ENCODE results near the gene TMX3.

TMX3 gene, protein sequence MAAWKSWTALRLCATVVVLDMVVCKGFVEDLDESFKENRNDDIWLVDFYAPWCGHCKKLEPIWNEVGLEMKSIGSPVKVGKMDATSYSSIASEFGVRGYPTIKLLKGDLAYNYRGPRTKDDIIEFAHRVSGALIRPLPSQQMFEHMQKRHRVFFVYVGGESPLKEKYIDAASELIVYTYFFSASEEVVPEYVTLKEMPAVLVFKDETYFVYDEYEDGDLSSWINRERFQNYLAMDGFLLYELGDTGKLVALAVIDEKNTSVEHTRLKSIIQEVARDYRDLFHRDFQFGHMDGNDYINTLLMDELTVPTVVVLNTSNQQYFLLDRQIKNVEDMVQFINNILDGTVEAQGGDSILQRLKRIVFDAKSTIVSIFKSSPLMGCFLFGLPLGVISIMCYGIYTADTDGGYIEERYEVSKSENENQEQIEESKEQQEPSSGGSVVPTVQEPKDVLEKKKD

DNA sequence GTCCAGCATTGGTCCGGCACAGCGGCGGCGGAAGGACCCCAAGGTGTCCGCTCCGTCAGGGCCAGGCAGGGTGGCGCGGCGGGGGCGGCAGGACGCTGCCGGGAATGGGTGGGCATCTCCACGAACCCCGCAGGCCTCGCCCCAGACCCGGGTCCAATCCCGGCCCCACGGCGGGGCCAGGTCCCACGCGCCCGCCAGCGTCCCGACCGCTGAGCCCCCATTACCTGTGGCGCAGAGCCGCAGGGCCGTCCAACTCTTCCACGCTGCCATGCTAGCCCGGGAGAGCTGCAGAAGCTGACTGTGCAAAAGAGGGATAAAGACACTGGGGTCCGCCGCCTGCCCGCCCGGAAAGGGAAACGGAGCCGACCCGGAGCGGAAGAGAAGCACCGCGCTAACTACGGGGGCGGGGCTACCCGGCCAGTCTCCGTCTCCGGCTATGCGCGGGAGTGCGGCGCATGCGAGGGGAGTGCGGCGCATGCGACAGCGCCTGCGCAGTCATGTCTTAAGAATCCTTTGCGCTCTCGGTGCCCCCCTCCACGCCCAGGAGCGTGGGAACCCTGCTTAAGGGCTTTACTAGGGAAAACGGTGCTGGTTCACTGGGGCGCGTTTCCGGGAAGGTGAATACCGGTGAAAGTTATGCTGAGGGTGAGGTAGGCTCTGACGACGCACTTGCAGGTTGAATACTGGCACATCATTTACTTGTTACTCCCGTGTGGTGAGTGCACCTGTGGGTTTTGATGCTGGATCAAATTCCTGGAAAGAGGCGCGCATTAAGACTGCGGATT is at the start of gene TMX3:
Gene TMX3 (minus strand): TSS at position 397 of the 785 bp plus-strand sequence. CDS start 127 bp downstream, at position 270.
- peak; percentile 100 for DNase-seq (ENCODE audit: low spot score)

DNA sequence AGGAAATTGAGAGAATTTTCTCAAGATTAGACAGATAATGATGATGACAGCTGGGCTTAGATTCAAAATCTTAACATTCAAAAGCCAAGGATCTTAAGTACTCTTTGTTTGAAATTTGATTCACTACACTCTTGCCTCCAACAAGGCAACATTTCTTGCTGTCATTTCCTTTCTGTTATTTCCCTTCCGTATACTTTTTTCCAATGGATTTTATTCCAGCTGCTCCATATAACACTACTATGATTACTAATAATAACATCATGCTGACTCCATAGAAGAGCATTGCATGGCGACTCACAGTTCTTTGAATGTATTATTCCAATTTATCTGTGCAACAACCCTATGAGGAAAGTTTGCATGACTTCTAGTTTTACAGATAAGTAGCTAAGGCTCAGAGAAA is 49.1 kb upstream of the TMX3 start:
- DNase-seq (ENCODE audit: low spot score), result no peak

DNA sequence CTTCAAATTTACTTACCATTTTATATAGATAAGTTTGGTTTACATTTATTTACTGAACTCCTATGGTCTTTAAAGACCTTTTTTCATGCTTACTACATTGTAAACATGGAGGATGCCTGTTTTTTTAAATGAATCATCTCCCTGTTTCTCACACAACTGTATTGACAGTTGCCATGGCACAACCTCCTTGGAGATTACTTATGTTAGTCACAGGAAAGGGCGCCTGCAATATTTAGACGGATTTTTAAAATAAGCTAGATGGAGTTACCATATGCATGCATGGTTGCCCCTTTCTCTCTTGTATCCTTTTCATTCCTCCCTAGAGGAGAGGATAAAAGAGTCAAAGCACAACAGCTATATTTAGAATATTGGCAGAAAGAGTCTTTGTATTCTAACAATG is 48.2 kb upstream of the TMX3 start:
- no peak for DNase-seq (ENCODE audit: low spot score)

GRCh38 chr18:68759308-68759707 is 44.4 kb upstream of the TMX3 start:
- DNase-seq (ENCODE audit: low spot score), result no peak

GRCh38 chr18:68757126-68757525 is 42.2 kb upstream of the TMX3 start:
- no peak for DNase-seq (ENCODE audit: low spot score)

- no peak for DNase-seq (ENCODE audit: low spot score)
Observed at GRCh38 chr18:68742206-68742605, 27.3 kb upstream of the TMX3 start.

DNA sequence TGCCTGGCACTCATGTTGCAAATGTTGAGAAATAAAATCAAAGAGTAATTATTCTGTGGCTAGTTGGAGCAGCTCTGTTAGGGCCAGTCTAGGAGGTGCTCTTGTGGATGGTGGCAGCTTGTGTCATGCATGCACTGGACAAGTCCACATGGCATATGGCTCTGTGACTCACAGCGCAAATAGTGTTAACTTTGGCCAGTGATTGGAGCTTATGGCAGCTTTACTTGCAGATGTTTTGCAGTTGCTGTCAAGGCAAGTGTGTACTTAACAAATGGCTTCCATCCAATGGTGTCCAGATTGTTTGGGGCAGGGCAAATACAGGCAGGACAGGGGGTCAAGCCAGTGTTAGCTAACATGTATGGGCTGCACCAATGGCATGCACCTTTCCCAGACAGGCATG is 26.1 kb upstream of the TMX3 start:
- peak; percentile 35 for DNase-seq (ENCODE audit: low spot score)

DNA sequence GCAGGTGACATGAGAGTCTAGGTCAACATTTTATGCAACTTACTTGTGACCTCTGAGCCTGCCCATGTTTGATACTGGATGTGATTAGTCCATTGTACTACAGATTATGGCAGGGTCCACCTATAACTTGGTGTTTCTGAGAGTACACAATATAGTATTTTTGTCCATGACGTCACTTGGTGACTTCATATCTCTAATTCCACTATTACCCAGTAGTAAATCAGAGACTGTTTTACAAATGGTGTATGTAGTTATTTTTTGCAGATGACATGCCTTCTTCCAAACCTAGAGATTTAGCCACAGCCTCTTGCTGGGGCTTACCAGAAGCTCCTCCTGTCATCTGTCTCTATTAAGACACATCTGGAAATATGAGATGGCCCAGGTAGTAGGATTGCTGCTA is 24.6 kb upstream of the TMX3 start:
- no peak for DNase-seq (ENCODE audit: low spot score)

- DNase-seq (ENCODE audit: low spot score), result no peak
Observed at GRCh38 chr18:68738564-68738963, 23.7 kb upstream of the TMX3 start.

DNA sequence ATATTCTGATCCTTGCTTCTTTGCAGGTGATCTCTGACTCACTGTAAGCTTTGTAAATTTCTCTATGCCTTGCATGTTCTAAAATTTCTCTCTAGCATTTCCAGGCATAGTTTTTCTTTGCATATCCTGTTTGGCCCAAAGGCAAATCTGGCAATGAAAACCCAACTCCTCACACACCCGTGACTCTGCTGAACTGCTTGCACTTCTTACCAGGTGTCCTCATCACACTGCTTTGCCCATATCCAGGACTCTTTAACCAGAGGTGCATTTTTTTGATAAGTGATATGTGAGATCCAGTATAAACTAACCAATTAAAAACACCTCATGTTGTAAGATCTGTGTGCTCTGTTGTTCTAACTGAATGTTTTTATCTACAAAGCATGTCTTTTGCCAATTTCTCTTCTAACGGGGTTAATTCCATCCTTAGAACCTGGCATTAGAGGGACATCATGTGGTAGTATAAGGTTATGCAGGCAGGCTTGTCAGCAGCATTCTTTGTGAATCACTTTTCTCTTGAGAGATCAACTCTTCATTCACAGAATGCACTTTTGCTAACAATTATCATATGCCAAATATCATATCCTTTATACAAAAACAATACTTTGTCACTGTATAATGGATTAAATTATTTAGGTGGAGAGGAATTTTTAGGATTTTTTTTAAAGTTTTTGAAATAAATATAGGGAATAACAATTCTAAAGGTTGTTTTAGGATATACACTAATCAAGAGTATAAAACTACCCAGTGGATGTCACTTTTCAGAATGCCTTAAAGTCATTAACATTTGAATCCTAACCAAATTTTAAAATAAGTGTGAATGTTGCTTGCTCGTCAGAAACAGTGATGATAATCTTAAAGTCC is 20.8 kb upstream of the TMX3 start:
- DNase-seq (ENCODE audit: low spot score), result peak; percentile 73

DNA sequence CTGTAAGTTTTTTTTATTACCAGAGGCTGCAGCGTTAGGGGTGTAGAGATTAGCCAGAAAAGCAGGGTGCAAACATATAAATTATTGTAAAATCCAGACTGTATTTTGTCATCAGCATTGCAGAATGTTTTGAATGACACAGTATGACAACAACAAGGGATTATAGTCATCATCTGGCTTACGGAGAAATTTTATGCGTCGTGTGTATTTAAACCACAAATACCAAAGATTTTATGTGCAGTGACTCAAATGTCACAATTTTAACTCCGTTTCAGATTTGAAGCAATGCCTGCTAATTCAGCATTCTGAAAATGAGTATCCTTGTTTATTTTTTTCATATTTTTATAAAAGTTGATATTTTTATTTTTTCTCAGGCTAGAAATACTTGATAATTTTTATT is 19.4 kb upstream of the TMX3 start:
- DNase-seq (ENCODE audit: low spot score), result peak; percentile 62

DNA sequence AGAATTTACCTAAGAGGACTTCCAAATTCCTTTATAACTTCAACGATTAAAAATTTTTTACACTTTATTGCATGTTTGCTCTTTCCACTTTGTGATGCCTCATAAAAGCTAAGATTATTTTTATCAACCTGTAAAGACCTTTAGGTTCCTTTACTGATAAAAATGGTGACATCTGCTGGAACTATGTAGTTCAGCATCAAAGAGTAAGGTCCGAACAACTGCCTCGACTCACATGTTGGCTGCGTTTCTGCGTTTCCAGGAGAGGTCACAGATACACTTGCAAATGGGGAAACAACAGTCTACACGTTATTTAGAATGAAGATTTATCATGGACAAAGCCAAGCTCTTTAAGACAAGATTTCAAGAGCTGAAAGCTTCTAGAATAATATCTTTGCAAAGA is 18.8 kb upstream of the TMX3 start:
- DNase-seq (ENCODE audit: low spot score), result no peak

- DNase-seq (ENCODE audit: low spot score), result no peak
Observed at GRCh38 chr18:68728081-68728700, 13.3 kb upstream of the TMX3 start.

- no peak for DNase-seq (ENCODE audit: low spot score)
Observed at GRCh38 chr18:68727506-68727905, 12.6 kb upstream of the TMX3 start.

- DNase-seq (ENCODE audit: low spot score), result no peak
Observed at GRCh38 chr18:68725346-68725745, 10.4 kb upstream of the TMX3 start.

- DNase-seq (ENCODE audit: low spot score), result no peak
Observed at GRCh38 chr18:68724021-68724420, 9.1 kb upstream of the TMX3 start.

GRCh38 chr18:68723539-68723938 is 8.6 kb upstream of the TMX3 start:
- DNase-seq (ENCODE audit: low spot score), result no peak

DNA sequence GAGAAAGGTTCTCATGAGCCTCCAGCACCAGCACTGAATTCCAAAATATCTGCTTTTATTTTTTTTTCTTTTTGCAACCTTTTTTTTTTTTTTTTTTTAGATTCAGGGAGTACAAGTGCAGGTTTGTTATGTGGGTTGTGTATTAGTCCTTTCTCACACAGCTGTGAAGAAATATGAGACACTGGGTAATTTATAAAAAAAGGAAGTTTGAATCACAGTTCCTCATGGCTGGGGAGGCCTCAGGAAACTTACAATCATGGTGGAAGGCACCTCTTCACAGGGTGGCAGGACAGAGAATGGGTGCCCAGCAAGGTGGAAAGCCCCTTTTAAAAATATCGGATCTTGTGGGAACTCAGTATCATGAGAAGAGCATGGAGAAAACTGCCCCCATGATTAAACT is 7.9 kb upstream of the TMX3 start:
- no peak for DNase-seq (ENCODE audit: low spot score)

DNA sequence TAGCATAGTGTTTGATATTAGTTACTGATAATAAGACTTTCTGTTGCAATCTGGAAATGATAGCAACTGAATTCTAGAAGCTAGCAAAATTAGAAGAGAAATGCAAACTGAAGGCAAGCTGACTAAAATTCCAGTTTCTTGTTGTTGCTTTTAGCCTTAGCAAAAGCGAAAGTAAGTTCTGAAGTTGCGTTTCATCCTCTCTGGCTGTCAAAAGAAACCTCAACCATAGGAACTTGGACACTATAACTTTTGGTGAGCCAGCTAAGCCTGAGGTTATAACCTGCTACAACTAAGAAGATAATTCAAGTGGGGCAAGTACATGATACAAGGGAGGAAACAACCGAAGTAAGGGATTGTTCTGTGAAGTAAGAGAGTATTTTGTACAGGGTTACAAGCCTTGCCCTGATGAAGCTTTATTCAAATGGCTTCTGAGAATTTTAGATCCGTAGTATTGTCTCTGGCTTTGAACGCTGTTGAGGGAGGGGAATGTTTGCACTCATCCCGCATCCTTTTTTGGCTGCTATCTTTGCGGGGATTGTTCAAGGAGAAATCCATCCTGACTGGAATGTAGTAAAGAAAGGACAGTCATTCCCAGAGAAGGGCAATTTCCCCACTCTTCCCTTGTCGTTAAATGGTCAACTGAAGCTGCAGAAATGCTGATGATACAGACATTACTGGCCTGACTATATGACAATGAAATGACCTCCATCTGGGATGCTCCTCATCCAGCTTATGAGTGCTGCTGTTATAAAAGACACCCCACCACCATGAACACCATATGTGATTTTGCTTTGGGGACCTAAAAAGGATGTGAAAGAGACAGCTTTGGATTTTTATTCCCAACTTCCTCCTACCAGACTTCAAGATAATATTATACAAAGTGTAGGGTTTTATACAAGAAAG is 7.0 kb upstream of the TMX3 start:
- DNase-seq (ENCODE audit: low spot score), result peak; percentile 28

- DNase-seq (ENCODE audit: low spot score), result peak; percentile 29
Observed at GRCh38 chr18:68714366-68714711, 569 bp downstream of the TMX3 start.

DNA sequence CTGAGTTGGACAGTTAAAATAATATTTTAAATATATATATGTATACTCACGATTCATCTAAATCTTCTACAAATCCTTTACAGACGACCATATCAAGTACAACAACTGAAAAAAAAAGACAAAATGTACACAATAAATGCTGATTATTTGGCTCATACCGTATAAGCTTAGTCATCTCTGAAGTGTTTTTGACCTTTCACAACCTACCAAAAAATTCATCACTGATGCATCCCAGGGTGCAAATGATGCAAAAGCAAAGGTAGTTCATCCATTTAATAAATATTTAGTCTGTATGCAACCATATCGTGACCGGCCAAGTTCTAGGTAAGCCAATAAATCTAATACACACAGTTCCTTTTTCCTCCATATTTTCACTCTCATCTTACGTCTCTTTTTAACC is 1.1 kb downstream of the TMX3 start:
- DNase-seq (ENCODE audit: low spot score), result no peak
